SK-N-SH treated with all-trans-retinoic acid at 6 μM for 48 hours (cell line): ENCODE measurements around the gene AMIGO1.

Experiments
- ATAC-seq: fragments of 200-7000 bp; cut with Tn5 transposase; 3 replicates; pipeline ENCODE4 v1.9.1; 2020; ENCODE audit warnings: mild to moderate bottlenecking, moderate library complexity
- ARNTL ChIP-seq: fragments of 450-650 bp; formaldehyde crosslinking; IDR thresholded peaks from 2 replicates; pipeline ENCODE4 v1.5.0; 2020; ENCODE audit warnings: low read depth, mild to moderate bottlenecking, moderate library complexity, borderline replicate concordance
- BACH2 ChIP-seq: fragments of 250-450 bp; sonication (Bioruptor Pico); IDR thresholded peaks from 2 replicates; pipeline ENCODE4 v1.9.0; 2021; ENCODE audit warnings: mild to moderate bottlenecking, borderline replicate concordance
- CREB5 ChIP-seq: fragments of 250-450 bp; sonication (Bioruptor Pico); IDR thresholded peaks from 2 replicates; pipeline ENCODE4 v1.5.1; 2020; ENCODE audit warnings: low read depth, mild to moderate bottlenecking, moderate library complexity
- CSDC2 ChIP-seq: fragments of 250-450 bp; sonication (Bioruptor Pico); IDR thresholded peaks from 2 replicates; pipeline ENCODE4 v1.5.0; 2020; ENCODE audit warnings: mild to moderate bottlenecking, moderate library complexity
- ESRRG ChIP-seq: fragments of 250-450 bp; sonication (Bioruptor Pico); IDR thresholded peaks from 2 replicates; pipeline ENCODE4 v1.6.1; 2021; ENCODE audit warnings: mild to moderate bottlenecking
- GLIS3 ChIP-seq: fragments of 250-450 bp; sonication (Bioruptor Pico); IDR thresholded peaks from 2 replicates; pipeline ENCODE4 v1.5.0; 2020; ENCODE audit warnings: mild to moderate bottlenecking, moderate library complexity
- OSR1 ChIP-seq: fragments of 250-450 bp; sonication (Bioruptor Pico); IDR thresholded peaks from 2 replicates; pipeline ENCODE4 v1.8.0; 2022; ENCODE audit warnings: moderate library complexity, mild to moderate bottlenecking, inconsistent platforms
- PPARA ChIP-seq: fragments of 250-450 bp; sonication (Bioruptor Pico); IDR thresholded peaks from 2 replicates; pipeline ENCODE4 v1.5.0; 2020; ENCODE audit warnings: mild to moderate bottlenecking, borderline replicate concordance
- RARB ChIP-seq: fragments of 250-450 bp; sonication (Bioruptor Pico); IDR thresholded peaks from 2 replicates; pipeline ENCODE4 v1.8.0; 2021; ENCODE audit warnings: mild to moderate bottlenecking, moderate library complexity
- SNAI2 ChIP-seq: fragments of 250-450 bp; sonication (Bioruptor Pico); IDR thresholded peaks from 2 replicates; pipeline ENCODE4 v1.5.0; 2020; ENCODE audit warnings: mild to moderate bottlenecking, moderate library complexity
- TCF4 ChIP-seq: fragments of 250-450 bp; sonication (Bioruptor Pico); IDR thresholded peaks from 2 replicates; pipeline ENCODE4 v1.8.0; 2021; ENCODE audit warnings: mild to moderate bottlenecking, moderate library complexity, borderline replicate concordance
- TOX ChIP-seq: fragments of 250-450 bp; sonication (Bioruptor Pico); IDR thresholded peaks from 2 replicates; pipeline ENCODE4 v1.8.0; 2021; ENCODE audit warnings: mild to moderate bottlenecking, moderate library complexity, borderline replicate concordance
- ZC3H10 ChIP-seq: fragments of 250-450 bp; sonication (Bioruptor Pico); IDR thresholded peaks from 2 replicates; pipeline ENCODE4 v1.5.1; 2021; ENCODE audit warnings: mild to moderate bottlenecking, moderate library complexity
- ZFP3 ChIP-seq: fragments of 250-450 bp; sonication (Bioruptor Pico); IDR thresholded peaks from 2 replicates; pipeline ENCODE4 v1.5.0; 2020; ENCODE audit warnings: mild to moderate bottlenecking, moderate library complexity
- ZFP30 ChIP-seq: fragments of 450-650 bp; formaldehyde crosslinking; IDR thresholded peaks from 2 replicates; pipeline ENCODE4 v1.5.0; 2022; ENCODE audit warnings: mild to moderate bottlenecking, moderate library complexity
- ZNF565 ChIP-seq: fragments of 450-650 bp; formaldehyde crosslinking; conservative IDR thresholded peaks from 2 replicates; pipeline ENCODE4 v1.5.0; 2020; ENCODE audit warnings: low read depth, mild to moderate bottlenecking, moderate library complexity
- ZNF70 ChIP-seq: fragments of 450-650 bp; formaldehyde crosslinking; IDR thresholded peaks from 2 replicates; pipeline ENCODE4 v1.5.0; 2020; ENCODE audit warnings: mild to moderate bottlenecking, moderate library complexity
- ZNF8 ChIP-seq: fragments of 450-650 bp; formaldehyde crosslinking; IDR thresholded peaks from 2 replicates; pipeline ENCODE4 v1.5.0; 2020; ENCODE audit warnings: mild to moderate bottlenecking, moderate library complexity
- TF ChIP-seq, protein P1 (sequence below): fragments of 250-450 bp; sonication (Bioruptor Pico); IDR thresholded peaks from 2 replicates; pipeline ENCODE4 v1.5.1; 2021; ENCODE audit warnings: mild to moderate bottlenecking, moderate library complexity
- TF ChIP-seq, protein P2 (sequence below): fragments of 250-450 bp; sonication (Bioruptor Pico); IDR thresholded peaks from 2 replicates; pipeline ENCODE4 v1.5.0; 2020; ENCODE audit warnings: mild to moderate bottlenecking, moderate library complexity
- TF ChIP-seq, protein P3 (sequence below): fragments of 250-450 bp; sonication (Bioruptor Pico); IDR thresholded peaks from 2 replicates; pipeline ENCODE4 v1.8.0; 2020; ENCODE audit warnings: mild to moderate bottlenecking, moderate library complexity, borderline replicate concordance

AMIGO1 gene

DNA sequence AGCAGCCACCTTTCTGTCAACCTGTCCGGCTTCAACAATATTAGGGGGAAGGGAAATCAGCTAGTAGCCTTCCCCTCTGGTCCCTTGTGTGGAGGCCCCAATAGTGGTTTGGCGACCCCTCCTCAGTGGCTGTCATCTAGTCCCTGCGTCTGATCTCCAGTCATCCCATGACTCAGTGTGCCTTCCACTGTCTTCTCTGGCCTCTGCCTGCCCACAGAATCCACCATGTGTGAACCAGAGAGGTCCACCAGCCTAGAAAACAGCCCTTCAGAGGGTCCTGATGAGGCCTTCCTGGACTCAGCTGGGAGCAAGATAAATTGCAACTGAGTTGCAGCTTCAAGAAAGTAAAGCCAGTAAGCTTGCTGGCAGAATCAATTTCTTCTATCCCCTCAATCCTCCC lies 29.6 kb downstream of the AMIGO1 start:
- ATAC-seq: no peak
- TF ChIP-seq RARB (CRISPR knock-in tag) (no peak), ZNF70 (CRISPR knock-in tag) (no peak), TCF4 (CRISPR knock-in tag) (no peak), ZC3H10 (no peak), PPARA (CRISPR knock-in tag) (no peak), ARNTL (CRISPR knock-in tag) (no peak), BACH2 (CRISPR knock-in tag) (no peak), SNAI2 (CRISPR knock-in tag) (no peak), CSDC2 (CRISPR knock-in tag) (no peak), ZNF565 (CRISPR knock-in tag) (no peak), ZFP3 (no peak), GLIS3 (CRISPR knock-in tag) (no peak), ZNF8 (CRISPR knock-in tag) (no peak), OSR1 (no peak)
- TF ChIP-seq, protein P1, sequence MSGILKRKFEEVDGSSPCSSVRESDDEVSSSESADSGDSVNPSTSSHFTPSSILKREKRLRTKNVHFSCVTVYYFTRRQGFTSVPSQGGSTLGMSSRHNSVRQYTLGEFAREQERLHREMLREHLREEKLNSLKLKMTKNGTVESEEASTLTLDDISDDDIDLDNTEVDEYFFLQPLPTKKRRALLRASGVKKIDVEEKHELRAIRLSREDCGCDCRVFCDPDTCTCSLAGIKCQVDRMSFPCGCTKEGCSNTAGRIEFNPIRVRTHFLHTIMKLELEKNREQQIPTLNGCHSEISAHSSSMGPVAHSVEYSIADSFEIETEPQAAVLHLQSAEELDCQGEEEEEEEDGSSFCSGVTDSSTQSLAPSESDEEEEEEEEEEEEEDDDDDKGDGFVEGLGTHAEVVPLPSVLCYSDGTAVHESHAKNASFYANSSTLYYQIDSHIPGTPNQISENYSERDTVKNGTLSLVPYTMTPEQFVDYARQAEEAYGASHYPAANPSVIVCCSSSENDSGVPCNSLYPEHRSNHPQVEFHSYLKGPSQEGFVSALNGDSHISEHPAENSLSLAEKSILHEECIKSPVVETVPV (CRISPR knock-in tag): no peak
- TF ChIP-seq, protein P2, sequence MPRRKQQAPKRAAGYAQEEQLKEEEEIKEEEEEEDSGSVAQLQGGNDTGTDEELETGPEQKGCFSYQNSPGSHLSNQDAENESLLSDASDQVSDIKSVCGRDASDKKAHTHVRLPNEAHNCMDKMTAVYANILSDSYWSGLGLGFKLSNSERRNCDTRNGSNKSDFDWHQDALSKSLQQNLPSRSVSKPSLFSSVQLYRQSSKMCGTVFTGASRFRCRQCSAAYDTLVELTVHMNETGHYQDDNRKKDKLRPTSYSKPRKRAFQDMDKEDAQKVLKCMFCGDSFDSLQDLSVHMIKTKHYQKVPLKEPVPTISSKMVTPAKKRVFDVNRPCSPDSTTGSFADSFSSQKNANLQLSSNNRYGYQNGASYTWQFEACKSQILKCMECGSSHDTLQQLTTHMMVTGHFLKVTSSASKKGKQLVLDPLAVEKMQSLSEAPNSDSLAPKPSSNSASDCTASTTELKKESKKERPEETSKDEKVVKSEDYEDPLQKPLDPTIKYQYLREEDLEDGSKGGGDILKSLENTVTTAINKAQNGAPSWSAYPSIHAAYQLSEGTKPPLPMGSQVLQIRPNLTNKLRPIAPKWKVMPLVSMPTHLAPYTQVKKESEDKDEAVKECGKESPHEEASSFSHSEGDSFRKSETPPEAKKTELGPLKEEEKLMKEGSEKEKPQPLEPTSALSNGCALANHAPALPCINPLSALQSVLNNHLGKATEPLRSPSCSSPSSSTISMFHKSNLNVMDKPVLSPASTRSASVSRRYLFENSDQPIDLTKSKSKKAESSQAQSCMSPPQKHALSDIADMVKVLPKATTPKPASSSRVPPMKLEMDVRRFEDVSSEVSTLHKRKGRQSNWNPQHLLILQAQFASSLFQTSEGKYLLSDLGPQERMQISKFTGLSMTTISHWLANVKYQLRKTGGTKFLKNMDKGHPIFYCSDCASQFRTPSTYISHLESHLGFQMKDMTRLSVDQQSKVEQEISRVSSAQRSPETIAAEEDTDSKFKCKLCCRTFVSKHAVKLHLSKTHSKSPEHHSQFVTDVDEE: no peak

- TF ChIP-seq ZNF8 (CRISPR knock-in tag): no peak
- TF ChIP-seq SNAI2 (CRISPR knock-in tag): no peak
- TF ChIP-seq ESRRG: no peak
- no peak for TF ChIP-seq ZC3H10
- TF ChIP-seq ZFP30: no peak
- TF ChIP-seq, protein P1 (CRISPR knock-in tag): no peak
- no peak for TF ChIP-seq CREB5 (CRISPR knock-in tag)
- TF ChIP-seq, protein P3, sequence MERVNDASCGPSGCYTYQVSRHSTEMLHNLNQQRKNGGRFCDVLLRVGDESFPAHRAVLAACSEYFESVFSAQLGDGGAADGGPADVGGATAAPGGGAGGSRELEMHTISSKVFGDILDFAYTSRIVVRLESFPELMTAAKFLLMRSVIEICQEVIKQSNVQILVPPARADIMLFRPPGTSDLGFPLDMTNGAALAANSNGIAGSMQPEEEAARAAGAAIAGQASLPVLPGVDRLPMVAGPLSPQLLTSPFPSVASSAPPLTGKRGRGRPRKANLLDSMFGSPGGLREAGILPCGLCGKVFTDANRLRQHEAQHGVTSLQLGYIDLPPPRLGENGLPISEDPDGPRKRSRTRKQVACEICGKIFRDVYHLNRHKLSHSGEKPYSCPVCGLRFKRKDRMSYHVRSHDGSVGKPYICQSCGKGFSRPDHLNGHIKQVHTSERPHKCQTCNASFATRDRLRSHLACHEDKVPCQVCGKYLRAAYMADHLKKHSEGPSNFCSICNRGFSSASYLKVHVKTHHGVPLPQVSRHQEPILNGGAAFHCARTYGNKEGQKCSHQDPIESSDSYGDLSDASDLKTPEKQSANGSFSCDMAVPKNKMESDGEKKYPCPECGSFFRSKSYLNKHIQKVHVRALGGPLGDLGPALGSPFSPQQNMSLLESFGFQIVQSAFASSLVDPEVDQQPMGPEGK (CRISPR knock-in tag): no peak
- no peak for TF ChIP-seq RARB (CRISPR knock-in tag)
- TF ChIP-seq CSDC2 (CRISPR knock-in tag): no peak
- no peak for TF ChIP-seq OSR1
- no peak for TF ChIP-seq TCF4 (CRISPR knock-in tag)
- TF ChIP-seq ARNTL (CRISPR knock-in tag): no peak
- no peak for TF ChIP-seq TOX
- TF ChIP-seq, protein P2: no peak
- no peak for TF ChIP-seq ZNF70 (CRISPR knock-in tag)
- no peak for ATAC-seq
Measured at GRCh38 chr1:109479311-109479710, 30.2 kb downstream of the AMIGO1 start.
